Ectodermal cell (in vitro differentiated cells): ENCODE measurements around the gene SCOC.
"Not testable (repeated sequence)": the region's sequence is repeated elsewhere in the genome, so short reads cannot be mapped to it uniquely, and the experiment has no call there.

Experiments used
- H3K27ac ChIP-seq: 2 replicates; pipeline ENCODE4 v1.7.0; 2013; ENCODE audit warnings: mild to moderate bottlenecking, low read depth, low read length; ENCODE audit not compliant: insufficient read depth, poor library complexity, severe bottlenecking
- H3K27me3 ChIP-seq: 2 replicates; pipeline ENCODE4 v1.7.0; 2013; ENCODE audit warnings: mild to moderate bottlenecking, low read length; ENCODE audit not compliant: insufficient read depth, control insufficient read depth, poor library complexity, severe bottlenecking
- H3K36me3 ChIP-seq: one replicate; pipeline ENCODE4 v1.7.0; 2013; ENCODE audit warnings: low read length; ENCODE audit not compliant: control insufficient read depth, insufficient read depth
- H3K4me1 ChIP-seq: one replicate; pipeline ENCODE4 v1.7.0; 2013; ENCODE audit warnings: low read length; ENCODE audit not compliant: control insufficient read depth, insufficient read depth
- H3K4me3 ChIP-seq: 2 replicates; pipeline ENCODE4 v1.7.0; 2013; ENCODE audit warnings: low read depth, low read length, control low read depth; ENCODE audit not compliant: insufficient read depth
- H3K9me3 ChIP-seq: 2 replicates; pipeline ENCODE4 v1.7.0; 2013; ENCODE audit warnings: mild to moderate bottlenecking, low read length, moderate library complexity; ENCODE audit not compliant: control insufficient read depth
- whole genome bisulfite sequencing, 2 experiments: methylation state at CpG; one replicate each; pipeline ENCODE4 v1.1.7; 2013; ENCODE audit warnings: missing lambda C conversion rate in 2 of 2; 5-methylcytosine and 5-hydroxymethylcytosine counted together

Gene SCOC

GRCh38 chr4:140395668-140396067 is 22.2 kb downstream of the SCOC start:
- WGBS, 2 experiments: 88 to 89% methylated on average over 5 of the region's 5 CpGs

GRCh38 chr4:140400111-140400510 is 26.7 kb downstream of the SCOC start:
- no peaks in the 10 kb centered on the region for H3K36me3 ChIP-seq
- no peak overlapping the region for H3K4me3 ChIP-seq
- 83 to 90% methylated on average over 2 of the region's 2 CpGs for WGBS, 2 experiments
- H3K27me3 ChIP-seq: no peaks in the 10 kb centered on the region
- H3K27ac ChIP-seq: no peak overlapping the region
- H3K4me1 ChIP-seq: no peaks in the 10 kb centered on the region
- no peaks in the 10 kb centered on the region for H3K9me3 ChIP-seq

More at GRCh38 chr4:140395668-140396067, 22.2 kb downstream of the SCOC start:
- H3K36me3 ChIP-seq: no peaks in the 10 kb centered on the region
- no peak overlapping the region for H3K4me3 ChIP-seq
- H3K27ac ChIP-seq: no peak overlapping the region
- no peaks in the 10 kb centered on the region for H3K27me3 ChIP-seq
- H3K9me3 ChIP-seq: no peaks in the 10 kb centered on the region
- no peaks in the 10 kb centered on the region for H3K4me1 ChIP-seq

- Histone ChIP-seq H3K4me3 (no peak overlapping the region), H3K36me3 (no peaks in the 10 kb centered on the region), H3K4me1 (no peaks in the 10 kb centered on the region), H3K27ac (no peak overlapping the region), H3K27me3 (no peaks in the 10 kb centered on the region), H3K9me3 (no peaks in the 10 kb centered on the region)
Measured at GRCh38 chr4:140406292-140406691, 32.8 kb downstream of the SCOC start.

GRCh38 chr4:140408974-140409373 is 35.5 kb downstream of the SCOC start:
- 67% methylated on average over 1 of the region's 1 CpG; no CpG with 5 or more reads in 1 of the 2 experiments for WGBS, 2 experiments
- no peaks in the 10 kb centered on the region for H3K9me3 ChIP-seq
- no peak overlapping the region for H3K4me3 ChIP-seq

GRCh38 chr4:140413130-140413969 is 39.9 kb downstream of the SCOC start:
- H3K4me3 ChIP-seq, H3K27ac ChIP-seq, H3K36me3 ChIP-seq, H3K4me1 ChIP-seq, H3K9me3 ChIP-seq, H3K27me3 ChIP-seq: not testable (repeated sequence)
- 93 to 95% methylated on average over 31 to 32 of the region's 32 CpGs for WGBS, 2 experiments

More at GRCh38 chr4:140408974-140409373, 35.5 kb downstream of the SCOC start:
- H3K4me1 ChIP-seq: no peaks in the 10 kb centered on the region
- H3K36me3 ChIP-seq: no peaks in the 10 kb centered on the region
- no peaks in the 10 kb centered on the region for H3K27me3 ChIP-seq
- no peak overlapping the region for H3K27ac ChIP-seq

- Histone ChIP-seq H3K27me3 (no peaks in the 10 kb centered on the region), H3K27ac (no peak overlapping the region), H3K4me1 (no peaks in the 10 kb centered on the region), H3K4me3 (no peak overlapping the region), H3K36me3 (no peaks in the 10 kb centered on the region), H3K9me3 (no peaks in the 10 kb centered on the region)
Measured at GRCh38 chr4:140423106-140423505, 49.7 kb downstream of the SCOC start.

- Histone ChIP-seq H3K27me3 (no peaks in the 10 kb centered on the region), H3K27ac (peak overlapping the region; percentile 62), H3K4me1 (no peaks in the 10 kb centered on the region), H3K4me3 (peak overlapping the region; percentile 86), H3K9me3 (no peaks in the 10 kb centered on the region), H3K36me3 (no peaks in the 10 kb centered on the region)
- 8% methylated on average over 23 of the region's 23 CpGs for WGBS, 2 experiments
Measured at GRCh38 chr4:140426610-140427105, 53.2 kb downstream of the SCOC start.

- H3K27ac ChIP-seq: peak within 1 kb of the TSS; percentile 62
- H3K4me3 ChIP-seq: peak within 1 kb of the TSS; percentile 86
- H3K9me3 ChIP-seq: no peaks in the 10 kb centered on the region
- no peaks in the 10 kb centered on the region for H3K27me3 ChIP-seq
- WGBS, 2 experiments: 1% methylated on average over 73 of the region's 73 CpGs
- no peaks in the 10 kb centered on the region for H3K36me3 ChIP-seq
- no peaks in the 10 kb centered on the region for H3K4me1 ChIP-seq
Measured at GRCh38 chr4:140427106-140427918, 53.9 kb downstream of the SCOC start, which contains the start of gene CLGN. Gene CLGN, minus strand, starts transcription at chr4:140427648. Its CDS starts 14,570 bp downstream, at chr4:140413078.

GRCh38 chr4:140427919-140428471 is 54.5 kb downstream of the SCOC start:
- Histone ChIP-seq H3K4me1 (no peaks in the 10 kb centered on the region), H3K36me3 (no peaks in the 10 kb centered on the region), H3K27me3 (no peaks in the 10 kb centered on the region), H3K4me3 (peak overlapping the region; percentile 86), H3K9me3 (no peaks in the 10 kb centered on the region), H3K27ac (no peak overlapping the region)
- WGBS, 2 experiments: 72 to 82% methylated on average over 4 to 6 of the region's 7 CpGs
